ENCODE measurements around the gene PGC. TPM values are rescaled to one million over a fixed set of nuclear protein-coding genes. Genes with fewer than 3 reads are reported as not detected.

PGC gene
- total and polyA plus RNA-seq, 9 of the 15 experiments (the other 6 are each of a cell fraction or from before 2014, with no cell fraction given), result 0.17 to 0.40 TPM; not detected in 7

DNA sequence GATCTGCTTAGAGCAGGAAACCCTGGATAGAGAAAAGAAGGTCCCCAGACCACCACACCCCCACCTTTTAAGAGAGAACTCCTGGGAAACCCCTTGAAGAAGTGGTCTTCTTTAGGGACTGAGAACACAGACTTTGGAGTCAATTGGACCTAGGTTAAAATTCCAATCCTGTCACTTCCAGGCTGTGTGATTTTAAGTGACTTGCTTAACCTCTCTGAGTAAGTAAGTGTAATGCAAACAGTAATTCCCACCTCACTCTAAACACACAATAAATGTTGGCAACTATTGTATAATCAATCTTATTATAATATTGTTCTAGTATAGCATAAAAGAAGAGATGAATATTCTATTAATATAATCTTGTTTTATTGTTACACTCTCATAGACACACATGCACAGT, 15.0 kb downstream of the PGC start:
- TF ChIP-seq KDM1A (IDR thresholded peaks at IDR 0.05) (peak; percentile 71 to 82), YBX1 (IDR thresholded peaks at IDR 0.05) (no peak), RBM25 (IDR thresholded peaks at IDR 0.05; ENCODE audit: low read depth, low read length, severe bottlenecking) (peak; percentile 90), KDM5B (IDR thresholded peaks at IDR 0.05; ENCODE audit: insufficient replicate concordance, low read depth, low read length) (no peak), FOXK1 (CRISPR knock-in tag; IDR thresholded peaks at IDR 0.05; ENCODE audit: borderline replicate concordance) (no peak), KLF1 (tag; IDR thresholded peaks at IDR 0.05) (no peak), HDAC2 (IDR thresholded peaks at IDR 0.05) (0 out of 2 replicates have a peak, but pooled peaks have one; percentile 41), ZFP36 (IDR thresholded peaks at IDR 0.05; ENCODE audit: low read depth, low read length, partially characterized antibody) (peak; percentile 88), ZNF76 (CRISPR knock-in tag; IDR thresholded peaks at IDR 0.05; ENCODE audit: borderline replicate concordance) (no peak), RCOR1 (IDR thresholded peaks at IDR 0.05; ENCODE audit: borderline replicate concordance in 1 of 2, low read depth in 2 of 2, low read length in 2 of 2) (peak in 1 of 2 experiments; percentile 11; a peak in 1 of 4 replicates), FOXK2 (conservative IDR thresholded peaks at IDR 0.05 in 1 of 2, IDR thresholded peaks at IDR 0.05 in 1 of 2; ENCODE audit: low read depth in 2 of 2) (no peak), SMARCA5 (IDR thresholded peaks at IDR 0.05) (0 out of 2 replicates have a peak, but pooled peaks have one; percentile 55), CCAR2 (IDR thresholded peaks at IDR 0.05; ENCODE audit: low read depth, low read length) (no peak), BCOR (IDR thresholded peaks at IDR 0.05) (peak; percentile 94)
- TF ChIP-seq, protein P1, sequence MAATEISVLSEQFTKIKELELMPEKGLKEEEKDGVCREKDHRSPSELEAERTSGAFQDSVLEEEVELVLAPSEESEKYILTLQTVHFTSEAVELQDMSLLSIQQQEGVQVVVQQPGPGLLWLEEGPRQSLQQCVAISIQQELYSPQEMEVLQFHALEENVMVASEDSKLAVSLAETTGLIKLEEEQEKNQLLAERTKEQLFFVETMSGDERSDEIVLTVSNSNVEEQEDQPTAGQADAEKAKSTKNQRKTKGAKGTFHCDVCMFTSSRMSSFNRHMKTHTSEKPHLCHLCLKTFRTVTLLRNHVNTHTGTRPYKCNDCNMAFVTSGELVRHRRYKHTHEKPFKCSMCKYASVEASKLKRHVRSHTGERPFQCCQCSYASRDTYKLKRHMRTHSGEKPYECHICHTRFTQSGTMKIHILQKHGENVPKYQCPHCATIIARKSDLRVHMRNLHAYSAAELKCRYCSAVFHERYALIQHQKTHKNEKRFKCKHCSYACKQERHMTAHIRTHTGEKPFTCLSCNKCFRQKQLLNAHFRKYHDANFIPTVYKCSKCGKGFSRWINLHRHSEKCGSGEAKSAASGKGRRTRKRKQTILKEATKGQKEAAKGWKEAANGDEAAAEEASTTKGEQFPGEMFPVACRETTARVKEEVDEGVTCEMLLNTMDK (IDR thresholded peaks at IDR 0.05; ENCODE audit: borderline replicate concordance, insufficient read depth, low read depth, low read length, poor library complexity, severe bottlenecking), result no peak
- H3K79me2 ChIP-seq (ENCODE audit: control insufficient read depth, insufficient read depth, low read length), result no peaks in the 10 kb centered on the region
- FAIRE-seq (no peak), DNase-seq (ENCODE audit: extremely low read depth in 1 of 4, low spot score in 3 of 4) (no peak), ATAC-seq (no peak)
- H3K27ac ChIP-seq (ENCODE audit: extremely low read depth, low read depth, low read length), result no peak overlapping the region
- H3K36me3 ChIP-seq (ENCODE audit: control insufficient read depth, insufficient read depth, low read length), result no peaks in the 10 kb centered on the region
- H3K9me3 ChIP-seq (replicated peaks; ENCODE audit: control insufficient read depth, insufficient read depth, low read depth, low read length), result no peaks in the 10 kb centered on the region
- BruUV-seq (replicated peaks), result TSS peak; percentile 34
- in situ Hi-C loops (cut with MboI) (no loop called here), intact Hi-C loops (cut with micrococcal nuclease) (no loop called here)
- no peaks in the 10 kb centered on the region for H3K9me1 ChIP-seq (ENCODE audit: control insufficient read depth, insufficient read depth, low read length)
- no peak overlapping the region for H3K4me2 ChIP-seq (ENCODE audit: insufficient read depth, low read length)
- H3K4me3 ChIP-seq, result no peak overlapping the region
- H3K27me3 ChIP-seq (ENCODE audit: control insufficient read depth in 2 of 2, insufficient read depth in 2 of 2, low read length in 2 of 2), result peaks cover 0 to 27% of the 10 kb centered on the region in 2 experiments; a peak in 2 of 5 replicates
- no peak overlapping the region for H3K9ac ChIP-seq (ENCODE audit: insufficient read depth in 1 of 2, low read depth in 2 of 2, low read length in 2 of 2)
- H2AFZ ChIP-seq (ENCODE audit: low read depth, low read length), result no peak overlapping the region
- peaks cover 4% of the 10 kb centered on the region for H4K20me1 ChIP-seq (replicated peaks; ENCODE audit: control insufficient read depth, insufficient read depth, low read length)
- POLR2A ChIA-PET, result interaction anchor here (1.8 to 2.2 kb wide), 2 partner anchors 12 to 34 kb away, joined by 4 to 11 read pairs; no protein-coding TSS in a partner anchor
- peaks cover 5 to 34% of the 10 kb centered on the region in 2 experiments for H3K4me1 ChIP-seq (replicated peaks in 1 of 2; ENCODE audit: control insufficient read depth in 2 of 2, insufficient read depth in 2 of 2, low read length in 2 of 2)
- CTCF ChIA-PET (ENCODE audit: low intra/inter-chr PET ratio), result no interaction called here
